ENCODE data around the gene TRIM67. TPM values are rescaled to one million over a fixed set of nuclear protein-coding genes. Genes with fewer than 3 reads are reported as not detected.

TRIM67 gene
- total RNA-seq, 1 donor from 2014 or later, result not detected

GRCh38 chr1:231134624-231135023 lies 27.2 kb upstream of the TRIM67 start:
- H3K27me3 Mint-ChIP-seq (ENCODE audit: insufficient read depth, low read depth), result peaks cover 2% of the 10 kb centered on the region
- H4K20me1 ChIP-seq (ENCODE audit: low read depth), result no peaks in the 10 kb centered on the region
- H2AFZ ChIP-seq (replicated peaks), result no peak overlapping the region
- H3K9me3 ChIP-seq (ENCODE audit: low read depth), result no peaks in the 10 kb centered on the region
- H3K9me3 Mint-ChIP-seq, result peaks cover under 1% of the 10 kb centered on the region
- no peak overlapping the region for H3K4me2 ChIP-seq
- H3K9ac ChIP-seq, result no peak overlapping the region
- H3K4me3 ChIP-seq, result no peak overlapping the region
- no peak overlapping the region for H3K27ac ChIP-seq
- TF ChIP-seq EZH2 (IDR thresholded peaks at IDR 0.05), result no peak
- no peak for TF ChIP-seq EZH2phosphoT487 (IDR thresholded peaks at IDR 0.05)
- TF ChIP-seq CTCF (IDR thresholded peaks at IDR 0.05), result no peak
- no peaks in the 10 kb centered on the region for H3K4me1 ChIP-seq
- no peaks in the 10 kb centered on the region for H3K36me3 Mint-ChIP-seq
- H3K4me1 Mint-ChIP-seq, result no peaks in the 10 kb centered on the region
- no peak overlapping the region for H3K27ac Mint-ChIP-seq
- no peaks in the 10 kb centered on the region for H3K27me3 ChIP-seq
- H3K36me3 ChIP-seq, result no peaks in the 10 kb centered on the region
- no peaks in the 10 kb centered on the region for H3K79me2 ChIP-seq (ENCODE audit: low read depth)
- no peak for DNase-seq (ENCODE audit: low spot score)
- H3F3A ChIP-seq (ENCODE audit: low read depth), result no peaks in the 10 kb centered on the region
- H3K4me3 Mint-ChIP-seq, result no peak overlapping the region

GRCh38 chr1:231138236-231138635 lies 23.6 kb upstream of the TRIM67 start:
- no peak overlapping the region for H3K4me2 ChIP-seq
- Mint-ChIP-seq H3K36me3 (no peaks in the 10 kb centered on the region), H3K27me3 (ENCODE audit: insufficient read depth, low read depth) (peaks cover 2% of the 10 kb centered on the region)

GRCh38 chr1:231139125-231139649 lies 22.7 kb upstream of the TRIM67 start:
- no peak overlapping the region for H2AFZ ChIP-seq (replicated peaks)
- H3K4me3 ChIP-seq, result no peak overlapping the region
- H3K27me3 Mint-ChIP-seq (ENCODE audit: insufficient read depth, low read depth), result peaks cover 2% of the 10 kb centered on the region
- no peaks in the 10 kb centered on the region for H3K9me3 Mint-ChIP-seq
- no peak overlapping the region for H3K9ac ChIP-seq
- no peak overlapping the region for H3K27ac Mint-ChIP-seq
- no peak overlapping the region for H3K27ac ChIP-seq
- H4K20me1 ChIP-seq (ENCODE audit: low read depth), result no peaks in the 10 kb centered on the region
- no peaks in the 10 kb centered on the region for H3F3A ChIP-seq (ENCODE audit: low read depth)
- H3K4me1 Mint-ChIP-seq, result no peaks in the 10 kb centered on the region
- no peaks in the 10 kb centered on the region for H3K36me3 ChIP-seq
- no peaks in the 10 kb centered on the region for H3K9me3 ChIP-seq (ENCODE audit: low read depth)
- H3K4me1 ChIP-seq, result no peaks in the 10 kb centered on the region
- no peaks in the 10 kb centered on the region for H3K79me2 ChIP-seq (ENCODE audit: low read depth)
- no peak overlapping the region for H3K4me2 ChIP-seq
- peaks cover 22% of the 10 kb centered on the region for H3K27me3 ChIP-seq
- DNase-seq (ENCODE audit: low spot score), result no peak
- H3K4me3 Mint-ChIP-seq, result no peak overlapping the region
- H3K36me3 Mint-ChIP-seq, result no peaks in the 10 kb centered on the region
- no peak for TF ChIP-seq EZH2phosphoT487 (IDR thresholded peaks at IDR 0.05)
- TF ChIP-seq CTCF (IDR thresholded peaks at IDR 0.05), result no peak
- no peak for TF ChIP-seq EZH2 (IDR thresholded peaks at IDR 0.05)

More at GRCh38 chr1:231138236-231138635, 23.6 kb upstream of the TRIM67 start:
- Histone ChIP-seq H4K20me1 (ENCODE audit: low read depth) (no peaks in the 10 kb centered on the region), H3K4me3 (no peak overlapping the region), H3K9ac (no peak overlapping the region), H3F3A (ENCODE audit: low read depth) (no peaks in the 10 kb centered on the region), H3K27ac (no peak overlapping the region), H2AFZ (replicated peaks) (no peak overlapping the region), H3K36me3 (no peaks in the 10 kb centered on the region), H3K9me3 (ENCODE audit: low read depth) (no peaks in the 10 kb centered on the region), H3K79me2 (ENCODE audit: low read depth) (no peaks in the 10 kb centered on the region), H3K27me3 (peaks cover 12% of the 10 kb centered on the region), H3K4me1 (no peaks in the 10 kb centered on the region)
- Mint-ChIP-seq H3K9me3 (no peaks in the 10 kb centered on the region), H3K4me3 (no peak overlapping the region), H3K4me1 (no peaks in the 10 kb centered on the region), H3K27ac (no peak overlapping the region)
- DNase-seq (ENCODE audit: low spot score), result no peak
- TF ChIP-seq CTCF (IDR thresholded peaks at IDR 0.05) (no peak), EZH2phosphoT487 (IDR thresholded peaks at IDR 0.05) (no peak)
